Fibroblast of pulmonary artery (primary cell): ENCODE data around the gene LLGL2.
"Not testable (repeated sequence)": the region's sequence is repeated elsewhere in the genome, so short reads cannot be mapped to it uniquely, and the experiment has no call there.

Source experiments
- DNase-seq: peaks from one replicate; pipeline ENCODE4 v3.0.0-alpha.2; 2010; ENCODE audit warnings: low read depth
- H3K4me3 ChIP-seq: replicated peaks from 2 replicates; pipeline ENCODE4 v1.5.1; 2011; ENCODE audit warnings: low read depth, mild to moderate bottlenecking, control low read depth, low read length, moderate library complexity
- TF ChIP-seq, protein P1 (sequence below): IDR thresholded peaks from 2 replicates; pipeline ENCODE4 v1.5.1; 2011; ENCODE audit warnings: mild to moderate bottlenecking, control low read depth, low read length, inconsistent platforms; ENCODE audit errors: missing control alignments

Gene LLGL2

DNA sequence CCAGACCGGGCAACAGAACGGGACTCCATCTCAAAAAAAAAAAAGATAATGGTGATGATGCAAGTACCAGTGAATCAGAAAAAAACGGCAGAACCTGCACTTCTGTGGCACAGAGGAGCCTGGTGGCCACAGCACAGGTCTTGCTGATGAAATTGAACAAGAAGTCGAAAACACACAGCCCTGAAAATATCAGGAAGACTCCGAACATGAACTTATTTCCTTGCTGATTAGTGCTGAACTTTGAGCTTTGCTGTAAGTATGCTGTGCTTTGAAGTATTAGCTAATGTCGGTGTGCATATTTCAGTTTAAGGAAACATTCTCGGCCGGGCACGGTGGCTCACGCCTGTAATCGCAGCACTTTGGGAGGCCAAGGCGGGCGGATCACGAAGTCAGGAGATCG is 51.2 kb downstream of the LLGL2 start:
- TF ChIP-seq, protein P1, sequence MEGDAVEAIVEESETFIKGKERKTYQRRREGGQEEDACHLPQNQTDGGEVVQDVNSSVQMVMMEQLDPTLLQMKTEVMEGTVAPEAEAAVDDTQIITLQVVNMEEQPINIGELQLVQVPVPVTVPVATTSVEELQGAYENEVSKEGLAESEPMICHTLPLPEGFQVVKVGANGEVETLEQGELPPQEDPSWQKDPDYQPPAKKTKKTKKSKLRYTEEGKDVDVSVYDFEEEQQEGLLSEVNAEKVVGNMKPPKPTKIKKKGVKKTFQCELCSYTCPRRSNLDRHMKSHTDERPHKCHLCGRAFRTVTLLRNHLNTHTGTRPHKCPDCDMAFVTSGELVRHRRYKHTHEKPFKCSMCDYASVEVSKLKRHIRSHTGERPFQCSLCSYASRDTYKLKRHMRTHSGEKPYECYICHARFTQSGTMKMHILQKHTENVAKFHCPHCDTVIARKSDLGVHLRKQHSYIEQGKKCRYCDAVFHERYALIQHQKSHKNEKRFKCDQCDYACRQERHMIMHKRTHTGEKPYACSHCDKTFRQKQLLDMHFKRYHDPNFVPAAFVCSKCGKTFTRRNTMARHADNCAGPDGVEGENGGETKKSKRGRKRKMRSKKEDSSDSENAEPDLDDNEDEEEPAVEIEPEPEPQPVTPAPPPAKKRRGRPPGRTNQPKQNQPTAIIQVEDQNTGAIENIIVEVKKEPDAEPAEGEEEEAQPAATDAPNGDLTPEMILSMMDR: no peak

DNA sequence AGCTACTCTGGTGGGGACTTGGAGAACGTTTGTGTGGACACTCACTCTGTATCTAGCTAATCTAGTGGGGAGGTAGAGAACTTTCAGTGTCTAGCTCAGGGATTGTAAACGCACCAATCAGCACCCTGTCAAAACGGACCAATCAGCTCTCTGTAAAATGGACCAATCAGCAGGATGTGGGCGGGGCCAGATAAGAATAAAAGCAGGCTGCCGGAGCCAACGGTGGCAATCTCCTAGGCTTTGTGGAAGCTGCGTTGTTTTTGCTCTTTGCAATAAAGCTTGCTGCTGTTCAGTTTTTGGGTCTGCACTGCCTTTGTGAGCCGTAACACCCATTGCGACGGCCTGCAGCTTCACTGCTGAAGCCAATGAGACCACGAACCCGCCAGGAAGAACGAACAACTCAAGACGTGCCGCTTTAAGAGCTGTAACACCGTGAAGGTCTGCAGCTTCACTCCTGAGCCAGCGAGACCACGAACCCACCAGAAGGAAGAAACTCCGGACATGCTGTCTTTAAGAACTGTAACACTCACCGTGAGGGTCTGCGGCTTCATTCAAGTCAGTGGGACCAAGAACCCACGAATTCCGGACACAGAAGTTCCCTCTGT is 55.7 kb downstream of the LLGL2 start:
- not testable (repeated sequence) for H3K4me3 ChIP-seq, DNase-seq

More for the DNA sequence above, 51.2 kb downstream of the LLGL2 start:
- DNase-seq: no peak
- no peak overlapping the region for H3K4me3 ChIP-seq

DNA sequence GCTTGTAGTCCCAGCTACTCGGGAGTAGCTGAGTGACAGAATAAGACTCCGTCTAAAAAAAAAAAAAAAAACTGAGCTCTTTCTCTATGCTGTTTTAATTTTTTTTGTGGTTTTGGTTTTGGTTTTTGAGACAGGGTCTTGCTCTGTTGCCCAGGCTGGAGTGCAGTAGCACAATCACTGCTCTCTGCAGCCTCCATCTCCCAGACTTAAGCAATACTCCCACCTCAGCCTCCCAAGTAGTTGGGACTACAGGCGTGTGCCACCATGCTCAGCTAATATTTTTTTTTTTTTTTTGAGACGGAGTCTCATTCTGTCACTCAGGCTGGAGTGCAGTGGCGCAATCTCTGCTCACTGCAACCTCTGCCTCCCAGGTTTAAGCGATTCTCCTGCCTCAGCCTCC is 57.7 kb downstream of the LLGL2 start:
- not testable (repeated sequence) for DNase-seq, H3K4me3 ChIP-seq

DNA sequence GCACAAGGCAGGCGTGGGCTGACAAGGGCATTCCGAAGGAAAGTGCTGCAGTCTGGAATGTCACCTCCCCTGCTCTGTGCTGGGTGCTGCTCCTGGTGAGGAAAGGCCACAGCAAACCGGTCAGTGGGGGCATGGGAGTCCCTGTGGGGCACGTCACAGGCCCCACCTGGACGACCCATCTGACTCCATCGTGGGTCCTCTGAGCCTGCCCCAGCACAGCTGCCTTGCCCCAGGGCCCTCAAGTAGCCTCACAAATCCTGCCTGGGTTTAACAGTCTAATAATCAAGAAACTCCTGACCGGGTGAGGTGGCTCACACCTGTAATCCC is 59.3 kb downstream of the LLGL2 start:
- DNase-seq: no peak
- TF ChIP-seq, protein P1: no peak
- no peak overlapping the region for H3K4me3 ChIP-seq

DNA sequence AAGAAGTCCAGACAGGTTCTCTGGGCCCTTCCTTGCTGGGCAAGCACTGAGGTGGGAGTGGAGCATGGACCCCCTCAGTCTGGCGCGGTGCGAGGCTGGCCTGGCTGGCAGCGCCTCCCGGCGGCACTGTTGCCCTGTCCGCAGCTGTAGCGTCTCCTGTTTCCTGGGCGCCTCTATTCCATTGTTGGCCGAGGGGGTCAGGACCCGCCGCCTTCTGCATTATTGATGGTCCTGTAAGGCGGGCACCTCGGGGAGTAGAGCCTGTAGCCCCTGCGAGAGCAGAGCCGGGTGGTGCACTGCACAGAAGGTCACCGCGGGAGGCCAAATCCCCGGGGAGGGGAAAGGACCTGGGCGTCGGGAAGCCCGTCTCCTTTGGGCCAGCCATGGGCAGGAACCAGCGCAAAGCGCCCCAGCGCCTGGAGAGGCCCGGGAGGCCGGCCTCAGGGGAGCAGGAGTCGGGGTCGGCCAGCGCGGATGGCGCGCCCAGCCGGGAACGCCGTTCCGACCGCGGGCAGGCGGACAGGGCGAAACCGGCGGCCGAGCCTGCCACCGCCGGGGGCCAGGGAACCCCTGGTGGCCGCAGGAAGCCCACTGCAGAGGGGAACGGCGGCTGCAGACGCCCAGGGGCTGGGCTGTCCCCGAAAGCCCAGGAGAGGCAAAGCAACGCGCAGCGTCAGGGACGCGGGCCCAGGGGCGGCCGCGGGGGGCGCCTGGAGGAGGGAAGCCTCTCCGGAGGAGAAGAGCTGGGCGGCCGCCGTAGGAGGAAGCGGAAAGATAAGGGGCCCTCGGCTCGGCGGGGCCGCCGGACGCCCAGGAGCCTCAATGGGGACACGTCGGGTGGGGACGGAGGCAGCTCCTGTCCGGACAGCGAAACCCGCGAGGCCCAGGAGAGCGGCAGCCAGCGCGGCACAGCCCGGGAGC is 62.4 kb downstream of the LLGL2 start, which contains the start of gene MYO15B:
MYO15B (plus strand) TSS at position 126 of the 921 bp plus-strand sequence; CDS start at position 384, 258 bp downstream.
- TF ChIP-seq, protein P1: no peak
- peak within 1 kb of the TSS; percentile 21 for H3K4me3 ChIP-seq
- DNase-seq: no peak

DNA sequence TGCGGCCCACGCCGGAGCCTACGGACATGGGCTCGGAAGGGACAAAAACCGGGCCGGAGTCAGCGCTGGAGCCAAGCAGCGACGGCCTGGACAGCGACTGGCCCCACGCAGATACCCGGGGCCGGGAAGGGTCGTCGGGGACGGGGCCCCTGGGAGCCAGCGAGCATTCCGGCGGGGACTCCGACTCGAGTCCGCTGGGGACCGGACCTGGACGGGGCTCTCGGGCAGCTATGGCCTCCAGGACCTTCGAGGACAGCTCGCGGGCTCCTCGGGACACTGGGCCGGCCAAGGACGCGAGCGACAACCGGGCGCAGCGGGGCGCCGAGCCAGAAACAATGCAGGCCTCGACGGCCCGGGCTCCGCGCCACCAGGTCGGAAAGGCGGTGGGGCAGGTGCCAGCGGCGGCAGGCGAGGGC is 63.1 kb downstream of the LLGL2 start:
- no peak for DNase-seq
- H3K4me3 ChIP-seq: peak overlapping the region; percentile 21
- TF ChIP-seq, protein P1: no peak

DNA sequence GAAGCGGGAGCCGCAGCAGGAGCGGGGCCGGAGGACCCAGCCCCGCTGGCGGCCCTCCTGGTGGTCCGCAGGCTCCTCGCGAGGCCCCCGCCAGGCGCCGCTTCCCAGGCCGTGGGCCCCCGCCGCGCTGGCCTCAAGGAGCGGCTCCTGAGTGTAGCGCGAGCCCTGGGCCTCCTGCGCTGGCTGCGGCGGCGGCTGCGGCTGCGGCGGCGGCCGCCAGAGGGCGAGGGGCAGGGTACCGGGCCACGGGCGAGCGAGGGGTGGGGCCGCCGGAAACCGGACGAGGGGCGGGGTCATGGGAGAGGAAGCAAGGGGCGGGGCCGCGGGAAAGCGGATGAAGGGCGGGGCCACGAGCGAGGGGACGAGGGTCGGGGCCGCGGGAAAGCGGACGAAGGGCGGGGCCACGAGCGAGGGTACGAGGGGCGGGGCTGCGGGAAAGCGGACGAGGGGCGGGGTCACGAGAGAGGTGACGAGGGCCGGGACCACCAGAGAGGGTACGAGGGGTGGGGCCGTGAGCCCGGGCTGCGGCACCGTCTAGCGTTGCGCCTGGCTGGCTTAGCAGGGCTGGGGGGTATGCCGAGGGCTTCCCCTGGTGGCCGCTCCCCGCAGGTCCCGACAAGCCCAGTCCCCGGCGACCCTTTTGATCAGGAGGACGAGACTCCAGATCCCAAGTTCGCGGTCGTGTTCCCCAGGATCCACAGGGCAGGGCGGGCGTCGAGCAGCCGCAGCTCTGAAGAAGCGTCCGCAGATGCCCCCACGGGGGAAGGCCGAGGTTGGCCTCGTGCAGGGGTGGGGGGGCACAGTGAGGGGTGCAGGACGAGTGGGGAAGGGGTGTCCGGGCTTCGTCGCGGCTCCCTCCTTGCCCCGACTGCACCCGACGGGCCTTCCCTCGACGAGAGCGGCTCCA is 63.8 kb downstream of the LLGL2 start:
- peak overlapping the region; percentile 50 for H3K4me3 ChIP-seq
- DNase-seq: peak; percentile 81
- TF ChIP-seq, protein P1: peak; percentile 6
